GM10248 (cell line): ENCODE data around the gene TTC7B.

ENCODE experiments used
- CTCF ChIA-PET: fragments of 300-600 bp; sonication (Branson Sonifier 250); formaldehyde crosslinking; extraction: SDS; loops from one replicate; lab custom pipeline; 2021; ENCODE audit warnings: antibody characterized with exemption; lab: Yijun Ruan, JAX
- POLR2A ChIA-PET: fragments of 350-650 bp; sonication (Branson Sonifier 250); formaldehyde crosslinking; extraction: SDS; loops from one replicate; lab custom pipeline; 2020; ENCODE audit warnings: antibody characterized with exemption; lab: Yijun Ruan, JAX
- DNase-seq: peaks from one replicate; pipeline ENCODE4 v3.0.0; 2012; ENCODE audit errors: extremely low spot score
- TF ChIP-seq, protein P1 (sequence below): IDR thresholded peaks from 2 replicates; pipeline ENCODE4 v1.5.1; 2012; ENCODE audit warnings: mild to moderate bottlenecking, low read depth; ENCODE audit errors: extremely low read depth, missing control alignments, control extremely low read depth

The TTC7B gene

DNA sequence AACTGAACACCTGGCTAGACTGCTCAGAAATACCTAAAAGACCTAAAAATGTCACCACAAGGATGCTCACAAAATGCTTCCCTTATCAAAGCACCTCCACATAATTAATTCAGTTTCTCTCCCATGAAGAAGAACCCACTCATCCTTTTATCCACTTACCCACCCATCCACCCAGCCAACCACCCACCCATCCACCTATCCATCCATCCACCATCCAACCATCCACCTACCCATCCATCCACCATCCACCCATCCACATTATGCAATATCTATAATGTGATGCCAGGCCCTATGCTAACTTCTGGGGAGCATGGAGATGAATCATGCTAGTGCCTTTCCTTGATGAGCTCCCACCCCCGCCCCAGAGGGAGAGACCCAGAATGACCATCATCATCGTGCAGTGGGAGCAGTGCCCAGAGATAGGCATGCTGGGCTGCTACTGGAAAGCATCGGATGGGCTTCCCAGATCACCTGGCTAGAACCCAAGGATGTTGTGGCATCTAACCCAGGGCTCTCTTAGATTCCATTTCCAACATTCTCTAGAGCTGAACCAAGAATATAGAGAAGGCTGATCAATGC, 166.6 kb downstream of the TTC7B start:
- TF ChIP-seq, protein P1, sequence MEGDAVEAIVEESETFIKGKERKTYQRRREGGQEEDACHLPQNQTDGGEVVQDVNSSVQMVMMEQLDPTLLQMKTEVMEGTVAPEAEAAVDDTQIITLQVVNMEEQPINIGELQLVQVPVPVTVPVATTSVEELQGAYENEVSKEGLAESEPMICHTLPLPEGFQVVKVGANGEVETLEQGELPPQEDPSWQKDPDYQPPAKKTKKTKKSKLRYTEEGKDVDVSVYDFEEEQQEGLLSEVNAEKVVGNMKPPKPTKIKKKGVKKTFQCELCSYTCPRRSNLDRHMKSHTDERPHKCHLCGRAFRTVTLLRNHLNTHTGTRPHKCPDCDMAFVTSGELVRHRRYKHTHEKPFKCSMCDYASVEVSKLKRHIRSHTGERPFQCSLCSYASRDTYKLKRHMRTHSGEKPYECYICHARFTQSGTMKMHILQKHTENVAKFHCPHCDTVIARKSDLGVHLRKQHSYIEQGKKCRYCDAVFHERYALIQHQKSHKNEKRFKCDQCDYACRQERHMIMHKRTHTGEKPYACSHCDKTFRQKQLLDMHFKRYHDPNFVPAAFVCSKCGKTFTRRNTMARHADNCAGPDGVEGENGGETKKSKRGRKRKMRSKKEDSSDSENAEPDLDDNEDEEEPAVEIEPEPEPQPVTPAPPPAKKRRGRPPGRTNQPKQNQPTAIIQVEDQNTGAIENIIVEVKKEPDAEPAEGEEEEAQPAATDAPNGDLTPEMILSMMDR = no peak
- POLR2A ChIA-PET = no interaction called here
- CTCF ChIA-PET = interaction anchor here (1.0 kb wide), 1 partner anchor 9 kb away, joined by 3 read pairs; no protein-coding TSS in a partner anchor
- DNase-seq = no peak

DNA sequence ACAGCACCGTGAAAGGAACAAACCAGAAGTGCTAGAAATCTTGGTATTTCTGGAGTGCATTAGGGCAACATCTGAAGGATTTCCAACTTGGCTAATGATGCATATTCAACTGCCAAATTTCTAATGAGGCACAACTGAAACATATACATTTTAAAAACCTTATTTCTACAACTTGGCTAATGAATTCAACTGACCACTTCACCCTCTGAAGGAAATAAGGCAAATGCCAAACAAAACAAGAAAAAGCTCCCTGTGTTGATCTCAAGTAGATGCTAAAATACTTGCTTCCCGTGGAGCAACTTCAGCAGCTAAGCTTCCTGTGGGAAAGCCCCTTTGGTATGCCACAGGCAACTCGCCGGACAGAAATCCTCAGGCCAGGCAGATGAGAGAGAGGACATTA, 167.1 kb downstream of the TTC7B start:
- TF ChIP-seq, protein P1 = no peak
- no peak for DNase-seq
- POLR2A ChIA-PET = no interaction called here
- CTCF ChIA-PET = interaction anchor here (1.5 kb wide), 1 partner anchor 8 kb away, joined by 4 read pairs; no protein-coding TSS in a partner anchor

DNA sequence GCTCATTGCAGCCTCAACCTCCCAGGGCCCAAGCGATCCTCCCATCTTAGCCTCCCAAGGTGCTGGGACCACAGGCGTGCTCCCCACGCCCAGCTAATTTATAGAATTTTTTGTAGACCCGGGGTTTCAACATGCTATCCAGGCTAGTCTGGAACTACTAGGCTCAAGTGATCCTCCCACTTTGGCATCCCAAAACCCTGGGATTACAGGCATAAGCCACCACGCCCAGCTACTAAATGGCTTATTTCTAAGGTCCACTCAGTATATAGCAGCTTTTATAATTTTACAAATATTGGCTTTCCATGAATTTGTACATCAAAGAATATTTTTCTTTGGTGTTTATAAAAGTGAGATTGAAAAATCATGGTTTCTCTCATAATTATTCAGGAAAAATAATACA, 167.8 kb downstream of the TTC7B start:
- ChIA-PET POLR2A (no interaction called here), CTCF (interaction anchor here (1.5 to 2.5 kb wide), 2 partner anchors 9 to 16 kb away, joined by 4 to 6 read pairs; no protein-coding TSS in a partner anchor)
- TF ChIP-seq, protein P1 = no peak
- DNase-seq = no peak

DNA sequence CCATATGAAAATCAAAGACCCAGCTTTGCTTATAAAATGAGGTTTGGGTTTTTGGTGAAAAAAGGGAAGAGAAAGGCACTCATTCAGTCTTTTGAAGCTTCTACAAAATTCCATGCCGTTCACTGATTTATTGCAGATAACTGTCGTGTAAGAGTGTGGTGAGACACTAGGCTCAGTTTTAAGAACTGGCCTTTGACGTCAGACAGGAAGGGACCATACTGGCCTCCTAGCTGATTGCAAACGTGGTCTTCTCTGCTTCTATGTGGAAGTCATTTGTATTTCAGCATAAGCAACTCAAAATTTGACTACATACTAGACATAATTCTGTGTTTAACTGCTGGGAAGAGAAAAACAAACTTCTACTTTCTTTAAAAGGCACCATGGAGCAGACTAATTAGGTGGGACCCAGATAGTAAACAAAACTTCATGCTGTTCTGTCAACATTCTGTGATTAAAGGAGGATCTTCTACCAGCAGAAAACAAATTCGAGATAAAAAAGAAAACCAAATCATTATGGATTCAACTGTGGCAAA, 168.7 kb downstream of the TTC7B start:
- ChIA-PET CTCF (interaction anchor here (2.5 kb wide), 1 partner anchor 17 kb away, joined by 6 read pairs; no protein-coding TSS in a partner anchor), POLR2A (no interaction called here)
- DNase-seq = no peak
- TF ChIP-seq, protein P1 = no peak

DNA sequence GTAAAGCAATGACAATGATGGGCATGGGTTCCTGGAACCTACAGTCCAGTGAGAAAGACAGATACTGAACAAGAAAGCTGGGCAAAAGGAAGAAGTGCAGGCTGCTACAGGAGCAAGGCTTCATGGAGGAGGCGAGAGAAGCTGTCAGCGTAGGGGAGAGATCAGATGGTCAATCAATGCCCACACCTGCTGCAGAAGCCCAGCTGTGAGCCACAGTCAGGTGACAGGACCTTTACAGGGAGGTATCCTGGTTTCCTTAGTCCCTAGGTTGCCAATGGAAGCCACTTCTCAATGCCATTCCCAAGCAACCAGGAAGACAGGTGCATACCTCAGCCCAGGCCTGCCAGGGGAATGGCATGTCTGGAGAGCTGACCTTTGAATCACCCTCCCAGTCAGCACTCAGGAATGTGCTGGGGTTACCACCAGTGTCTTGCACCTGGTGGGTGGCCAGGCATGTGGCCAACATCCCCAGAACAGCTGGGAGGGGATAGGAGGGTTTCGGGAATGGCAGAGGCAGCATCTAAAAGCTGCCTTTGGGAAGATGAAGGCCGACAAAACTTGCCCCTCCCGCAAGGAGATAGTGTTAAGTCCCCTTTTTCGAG, 170.3 kb downstream of the TTC7B start:
- TF ChIP-seq, protein P1 = no peak
- POLR2A ChIA-PET = no interaction called here
- CTCF ChIA-PET = interaction anchor here (1.0 to 2.5 kb wide), 3 partner anchors 8 to 51 kb away, joined by 3 to 6 read pairs (median 3); no protein-coding TSS in a partner anchor
- DNase-seq = no peak

DNA sequence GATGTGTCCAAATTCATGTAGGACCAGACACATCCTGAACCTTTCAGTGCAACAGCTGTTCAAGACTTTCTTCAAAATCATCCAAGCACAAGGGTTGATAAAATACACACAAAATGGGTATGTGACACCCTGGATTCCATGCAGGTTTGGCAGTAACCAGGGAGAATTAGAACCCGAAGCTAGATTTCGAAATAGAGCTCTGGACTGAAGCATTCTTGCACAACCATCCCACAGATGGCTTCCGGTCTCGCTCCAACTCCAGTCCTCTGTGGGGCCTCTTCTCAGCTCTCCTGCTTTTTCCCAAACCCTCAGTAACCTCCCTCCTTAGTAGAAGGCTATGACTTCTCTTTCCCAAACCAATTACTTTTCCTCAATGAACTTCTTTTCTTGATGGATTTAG, 171.3 kb downstream of the TTC7B start:
- no peak for DNase-seq
- TF ChIP-seq, protein P1 = no peak
- ChIA-PET POLR2A (no interaction called here), CTCF (no interaction called here)
